OCI-LY7 (cell line): ENCODE data around the gene CLIC4. TPM values are rescaled to one million over a fixed set of nuclear protein-coding genes. Genes with fewer than 3 reads are reported as not detected.

ENCODE experiments used
- BruUV-seq: library from RNA; stranded (reverse); fragments of 400-500 nt; replicated peaks from 2 replicates; lab custom pipeline; 2021; lab: Mats Ljungman, UMichigan
- CTCF ChIA-PET: fragments of 300-600 bp; sonication (Branson Sonifier 250); formaldehyde crosslinking; loops from one replicate; lab custom pipeline; 2022; ENCODE audit warnings: antibody characterized with exemption; ENCODE audit not compliant: unreplicated experiment; lab: Charles Lee
- POLR2A ChIA-PET: fragments of 300-600 bp; sonication (Branson Sonifier 250); formaldehyde crosslinking; loops from one replicate; lab custom pipeline; 2022; ENCODE audit warnings: antibody characterized with exemption; lab: Charles Lee
- DNase-seq: peaks from one replicate; pipeline ENCODE4 v3.0.0-alpha.2; 2015; ENCODE audit warnings: low spot score
- H2AFZ ChIP-seq: fragments of 200-600 bp; sonication (generic), shearing (Covaris generic); 2 replicates; pipeline ENCODE4 v1.6.1; 2014; ENCODE audit warnings: mild to moderate bottlenecking, antibody characterized with exemption, low read length, moderate library complexity
- H3K27ac ChIP-seq: fragments of 200-600 bp; sonication (generic); 2 replicates; pipeline ENCODE4 v1.5.1; 2014; ENCODE audit warnings: mixed run types, low read depth, mild to moderate bottlenecking, moderate library complexity, low read length, inconsistent platforms; ENCODE audit not compliant: poor library complexity, severe bottlenecking
- H3K36me3 ChIP-seq: fragments of 200-600 bp; sonication (generic); 2 replicates; pipeline ENCODE4 v1.6.1; 2014; ENCODE audit warnings: mild to moderate bottlenecking, antibody characterized with exemption, low read length, moderate library complexity, mixed read lengths; ENCODE audit not compliant: insufficient read depth
- H3K4me1 ChIP-seq: fragments of 200-600 bp; sonication (generic); 2 replicates; pipeline ENCODE4 v1.5.1; 2014; ENCODE audit warnings: mild to moderate bottlenecking, low read length; ENCODE audit not compliant: insufficient read depth, poor library complexity, severe bottlenecking
- H3K4me2 ChIP-seq: fragments of 200-600 bp; sonication (generic); 2 replicates; pipeline ENCODE4 v1.6.1; 2014; ENCODE audit warnings: mild to moderate bottlenecking, low read length
- H3K4me3 ChIP-seq: fragments of 200-600 bp; sonication (generic); 2 replicates; pipeline ENCODE4 v1.5.1; 2014; ENCODE audit warnings: mild to moderate bottlenecking, low read depth, low read length; ENCODE audit not compliant: poor library complexity, severe bottlenecking
- H3K79me2 ChIP-seq: fragments of 200-600 bp; sonication (generic); 2 replicates; pipeline ENCODE4 v1.6.1; 2016; ENCODE audit warnings: low read depth, mild to moderate bottlenecking, low read length, moderate library complexity, mixed read lengths; ENCODE audit not compliant: insufficient read depth
- H3K9me2 ChIP-seq: fragments of 200-600 bp; sonication (generic); 2 replicates; pipeline ENCODE4 v1.6.1; 2016; ENCODE audit warnings: mild to moderate bottlenecking, low read length, mixed read lengths; ENCODE audit not compliant: insufficient read depth
- H3K9me3 ChIP-seq: fragments of 200-600 bp; sonication (generic); 2 replicates; pipeline ENCODE4 v1.6.1; 2014; ENCODE audit warnings: mild to moderate bottlenecking, mixed run types, low read length, mixed read lengths
- H4K20me1 ChIP-seq: fragments of 200-600 bp; sonication (generic); 2 replicates; pipeline ENCODE4 v1.6.1; 2014; ENCODE audit warnings: mild to moderate bottlenecking, antibody characterized with exemption, low read length, moderate library complexity, mixed read lengths; ENCODE audit not compliant: insufficient read depth
- CTCF ChIP-seq: fragments of 200-600 bp; sonication (generic); conservative IDR thresholded peaks from 2 replicates; pipeline ENCODE4 v1.5.1; 2014; ENCODE audit warnings: mild to moderate bottlenecking, antibody characterized with exemption, low read length, moderate library complexity, mixed read lengths
- EZH2phosphoT487 ChIP-seq: fragments of 200-600 bp; sonication (generic); IDR thresholded peaks from 2 replicates; pipeline ENCODE4 v1.6.1; 2018; ENCODE audit warnings: low read depth, borderline replicate concordance, mild to moderate bottlenecking, mixed run types, antibody characterized with exemption, low read length, moderate library complexity, mixed read lengths
- intact Hi-C: fragments of 100-400 bp; cut with micrococcal nuclease; formaldehyde crosslinking; loops from one replicate; pipeline ENCODE4 v1.10.0; 2022; ENCODE audit not compliant: unreplicated experiment
- small RNA-seq: library from RNA; depleted of rRNA; stranded (forward); fragments of <200 nt; gene quantifications from one replicate; pipeline ENCODE3, GENCODE V24; 2014
- total RNA-seq, 2 experiments: library from RNA; depleted of rRNA in 1 of 2; stranded (reverse); fragments of >200 nt in 1 of 2; shearing (Covaris generic) in 1 of 2; gene quantifications; 2 replicates each; pipeline ENCODE4 v1.2.3, GENCODE V29; 2014 to 2022

CLIC4 gene
- total RNA-seq, 2 experiments from 2014 or later, result 35.5 to 116 TPM

GRCh38 chr1:24892188-24893153, 147.2 kb downstream of the CLIC4 start:
- H4K20me1 ChIP-seq, result no peaks in the 10 kb centered on the region
- no peaks in the 10 kb centered on the region for H3K9me3 ChIP-seq
- no peak overlapping the region for H3K27ac ChIP-seq
- intact Hi-C loops, result no loop called here
- H3K4me3 ChIP-seq, result no peak overlapping the region
- TF ChIP-seq EZH2phosphoT487 (no peak), CTCF (no peak)
- DNase-seq, result no peak
- H2AFZ ChIP-seq, result no peak overlapping the region
- no TSS peak for BruUV-seq
- H3K36me3 ChIP-seq, result no peaks in the 10 kb centered on the region; the same call in 1 of the 2 replicates
- no peaks in the 10 kb centered on the region for H3K9me2 ChIP-seq
- no peaks in the 10 kb centered on the region for H3K4me1 ChIP-seq
- H3K79me2 ChIP-seq, result no peaks in the 10 kb centered on the region
- no peak overlapping the region for H3K4me2 ChIP-seq
- POLR2A ChIA-PET, result no interaction called here
- CTCF ChIA-PET, result no interaction called here

GRCh38 chr1:24893431-24893830, 148.2 kb downstream of the CLIC4 start:
- intact Hi-C loops, result no loop called here
- POLR2A ChIA-PET, result no interaction called here

More at GRCh38 chr1:24893431-24893830, 148.2 kb downstream of the CLIC4 start:
- Histone ChIP-seq H3K9me3 (no peaks in the 10 kb centered on the region), H3K36me3 (no peaks in the 10 kb centered on the region; the same call in 1 of the 2 replicates), H2AFZ (no peak overlapping the region), H3K4me1 (no peaks in the 10 kb centered on the region), H3K9me2 (no peaks in the 10 kb centered on the region), H3K4me3 (no peak overlapping the region), H3K79me2 (no peaks in the 10 kb centered on the region), H3K27ac (no peak overlapping the region), H4K20me1 (no peaks in the 10 kb centered on the region), H3K4me2 (no peak overlapping the region)
- CTCF ChIA-PET, result no interaction called here
- TF ChIP-seq EZH2phosphoT487, result no peak
- no peak for TF ChIP-seq CTCF
- no TSS peak for BruUV-seq
- no peak for DNase-seq

Small RNAs within 50 kb of the gene (small RNA-seq; reads per million reads assigned to genes)
- gene RNU6-1208P, result not detected

Other genes starting within 250 kb of the CLIC4 start
- gene RCAN3, start 242.6 kb upstream of the CLIC4 start, total RNA-seq (2014; rRNA removed; shearing (Covaris generic)), result 13.0 and 22.9 TPM in 2 replicates
- gene RCAN3, start 242.6 kb upstream of the CLIC4 start, total RNA-seq (2022), result 47.8 and 57.2 TPM in 2 replicates
- gene NCMAP, start 189.4 kb upstream of the CLIC4 start, total RNA-seq (2014; rRNA removed; shearing (Covaris generic)), result 0.95 and 1.1 TPM in 2 replicates
- gene NCMAP, start 189.4 kb upstream of the CLIC4 start, total RNA-seq (2022), result 0.99 and 1.0 TPM in 2 replicates
- 72.5 and 78.5 TPM in 2 replicates for gene SRRM1, start 102.1 kb upstream of the CLIC4 start, total RNA-seq (2014; rRNA removed; shearing (Covaris generic))
- gene SRRM1, start 102.1 kb upstream of the CLIC4 start, total RNA-seq (2022), result 251 and 258 TPM in 2 replicates
- 9.5 and 12.2 TPM in 2 replicates for gene RUNX3, start 184.8 kb downstream of the CLIC4 start, total RNA-seq (2014; rRNA removed; shearing (Covaris generic))
- gene RUNX3, start 184.8 kb downstream of the CLIC4 start, total RNA-seq (2022), result 39.5 and 41.1 TPM in 2 replicates